ENCODE data around the gene SERPINI1. TPM values are rescaled to one million over a fixed set of nuclear protein-coding genes. Genes with fewer than 3 reads are reported as not detected.

The SERPINI1 gene
- total RNA-seq, 1 donor from 2014 or later, result 2.9 TPM

- no peak for TF ChIP-seq CTCF (conservative IDR thresholded peaks at IDR 0.05; ENCODE audit: low read depth, low read length)
- no peak overlapping the region for H3K4me3 ChIP-seq (ENCODE audit: low read depth, low read length)
- DNase-seq (ENCODE audit: low read depth), result no peak
Observed at GRCh38 chr3:167723025-167723512, 12.5 kb upstream of the SERPINI1 start.

- TF ChIP-seq CTCF (conservative IDR thresholded peaks at IDR 0.05; ENCODE audit: low read depth, low read length), result no peak
- no peak overlapping the region for H3K4me3 ChIP-seq (ENCODE audit: low read depth, low read length)
- DNase-seq (ENCODE audit: low read depth), result no peak
Observed at GRCh38 chr3:167723872-167724271, 11.6 kb upstream of the SERPINI1 start.

GRCh38 chr3:167728176-167728575, 7.3 kb upstream of the SERPINI1 start:
- TF ChIP-seq CTCF (conservative IDR thresholded peaks at IDR 0.05; ENCODE audit: low read depth, low read length), result no peak
- DNase-seq (ENCODE audit: low read depth), result no peak
- H3K4me3 ChIP-seq (ENCODE audit: low read depth, low read length), result no peak overlapping the region

GRCh38 chr3:167728632-167729323, 6.7 kb upstream of the SERPINI1 start:
- no peak overlapping the region for H3K4me3 ChIP-seq (ENCODE audit: low read depth, low read length)
- no peak for TF ChIP-seq CTCF (conservative IDR thresholded peaks at IDR 0.05; ENCODE audit: low read depth, low read length)

GRCh38 chr3:167729591-167729990, 5.9 kb upstream of the SERPINI1 start:
- no peak for DNase-seq (ENCODE audit: low read depth)
- TF ChIP-seq CTCF (conservative IDR thresholded peaks at IDR 0.05; ENCODE audit: low read depth, low read length), result no peak

More at GRCh38 chr3:167728632-167729323, 6.7 kb upstream of the SERPINI1 start:
- no peak for DNase-seq (ENCODE audit: low read depth)

GRCh38 chr3:167731393-167731792, 4.1 kb upstream of the SERPINI1 start:
- no peak for DNase-seq (ENCODE audit: low read depth)
- TF ChIP-seq CTCF (conservative IDR thresholded peaks at IDR 0.05; ENCODE audit: low read depth, low read length), result no peak
- no peak overlapping the region for H3K4me3 ChIP-seq (ENCODE audit: low read depth, low read length)

More at GRCh38 chr3:167729591-167729990, 5.9 kb upstream of the SERPINI1 start:
- no peak overlapping the region for H3K4me3 ChIP-seq (ENCODE audit: low read depth, low read length)
